H1 (cell line): Measurements from ENCODE around the gene NCK2.

Experiments used
- CBX5 ChIP-seq: fragments of 300-800, 300-1000 bp; sonication (generic); IDR thresholded peaks from 2 replicates; pipeline ENCODE4 v1.7.1; 2016; ENCODE audit warnings: antibody characterized with exemption, low read length, low read depth
- E2F6 ChIP-seq: IDR thresholded peaks from 2 replicates; pipeline ENCODE4 v1.6.1; 2012; ENCODE audit warnings: inconsistent platforms
- EZH2 ChIP-seq: fragments of 200-600 bp; sonication (generic); IDR thresholded peaks from 2 replicates; pipeline ENCODE4 v1.7.1; 2012; ENCODE audit warnings: low read depth, mild to moderate bottlenecking, moderate library complexity, low read length, inconsistent platforms; ENCODE audit not compliant: severe bottlenecking
- FOSL1 ChIP-seq: IDR thresholded peaks from 2 replicates; pipeline ENCODE4 v1.6.1; 2011; ENCODE audit warnings: mild to moderate bottlenecking, low read depth, low read length, moderate library complexity; ENCODE audit not compliant: insufficient read depth
- JUND ChIP-seq: IDR thresholded peaks from 2 replicates; pipeline ENCODE4 v1.6.1; 2011; ENCODE audit warnings: mild to moderate bottlenecking, improper control_type of control experiment, low read length
- MAX ChIP-seq: IDR thresholded peaks from 2 replicates; pipeline ENCODE4 v1.6.1; 2012; ENCODE audit warnings: inconsistent platforms
- POLR2A ChIP-seq, 2 experiments: IDR thresholded peaks; 1 replicate in 1 of 2; 2 replicates in 1 of 2; pipeline ENCODE4 v1.6.1; 2011; ENCODE audit warnings: low read depth in 2 of 2, low read length in 2 of 2, mild to moderate bottlenecking in 2 of 2; ENCODE audit errors: control extremely low read depth in 1 of 2
- RBBP5 ChIP-seq: IDR thresholded peaks from 2 replicates; pipeline ENCODE4 v1.7.1; 2012; ENCODE audit warnings: low read depth, mild to moderate bottlenecking, inconsistent platforms, low read length, moderate library complexity, borderline replicate concordance
- RFX5 ChIP-seq: IDR thresholded peaks from 2 replicates; pipeline ENCODE4 v1.6.1; 2011; ENCODE audit warnings: low read depth, low read length, improper control_type of control experiment, borderline replicate concordance
- SUZ12 ChIP-seq: fragments of 200-600 bp; sonication (generic); IDR thresholded peaks from 2 replicates; pipeline ENCODE4 v1.6.1; 2012; ENCODE audit warnings: mild to moderate bottlenecking, inconsistent platforms, low read length, moderate library complexity, mixed read lengths
- TAF1 ChIP-seq: IDR thresholded peaks from 2 replicates; pipeline ENCODE4 v1.6.1; 2011; ENCODE audit warnings: mild to moderate bottlenecking, low read depth, low read length
- TF ChIP-seq, protein P1 (sequence below), 3 experiments: IDR thresholded peaks; 1 replicate in 2 of 3; 2 replicates in 1 of 3; pipeline versions ENCODE4 v1.5.1 to v1.6.1; 2011; ENCODE audit warnings: low read length in 3 of 3, mild to moderate bottlenecking in 3 of 3, inconsistent platforms in 2 of 3, low read depth in 1 of 3, moderate library complexity in 1 of 3; ENCODE audit not compliant: insufficient read depth in 1 of 3; ENCODE audit errors: control extremely low read depth in 1 of 3

DNA sequence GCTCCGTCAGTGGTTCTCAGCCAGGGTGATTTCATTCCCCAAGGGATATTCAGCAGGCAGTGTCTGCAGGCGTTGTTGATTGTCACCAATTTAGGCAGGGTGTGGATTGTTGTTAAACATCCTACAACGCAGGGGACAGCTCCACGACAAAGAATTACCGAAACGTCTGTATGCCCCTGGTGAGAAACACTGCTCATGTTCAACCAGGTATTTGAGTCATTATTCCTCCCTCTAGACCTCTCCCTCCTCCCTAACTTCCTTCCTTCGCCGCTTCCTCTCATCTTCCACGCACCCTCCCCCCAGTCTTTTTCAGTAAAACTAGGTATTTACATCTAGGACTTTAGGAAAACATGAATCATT lies 50.8 kb downstream of the NCK2 start:
- TF ChIP-seq, protein P1, sequence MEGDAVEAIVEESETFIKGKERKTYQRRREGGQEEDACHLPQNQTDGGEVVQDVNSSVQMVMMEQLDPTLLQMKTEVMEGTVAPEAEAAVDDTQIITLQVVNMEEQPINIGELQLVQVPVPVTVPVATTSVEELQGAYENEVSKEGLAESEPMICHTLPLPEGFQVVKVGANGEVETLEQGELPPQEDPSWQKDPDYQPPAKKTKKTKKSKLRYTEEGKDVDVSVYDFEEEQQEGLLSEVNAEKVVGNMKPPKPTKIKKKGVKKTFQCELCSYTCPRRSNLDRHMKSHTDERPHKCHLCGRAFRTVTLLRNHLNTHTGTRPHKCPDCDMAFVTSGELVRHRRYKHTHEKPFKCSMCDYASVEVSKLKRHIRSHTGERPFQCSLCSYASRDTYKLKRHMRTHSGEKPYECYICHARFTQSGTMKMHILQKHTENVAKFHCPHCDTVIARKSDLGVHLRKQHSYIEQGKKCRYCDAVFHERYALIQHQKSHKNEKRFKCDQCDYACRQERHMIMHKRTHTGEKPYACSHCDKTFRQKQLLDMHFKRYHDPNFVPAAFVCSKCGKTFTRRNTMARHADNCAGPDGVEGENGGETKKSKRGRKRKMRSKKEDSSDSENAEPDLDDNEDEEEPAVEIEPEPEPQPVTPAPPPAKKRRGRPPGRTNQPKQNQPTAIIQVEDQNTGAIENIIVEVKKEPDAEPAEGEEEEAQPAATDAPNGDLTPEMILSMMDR (IDR thresholded peaks at IDR 0.05; ENCODE audit: control extremely low read depth in 1 of 3, insufficient read depth in 1 of 3, low read depth in 1 of 3, low read length in 3 of 3) = no peak
- no peak for TF ChIP-seq RBBP5
- TF ChIP-seq POLR2A (IDR thresholded peaks at IDR 0.05; ENCODE audit: control extremely low read depth in 1 of 2, low read depth in 2 of 2, low read length in 2 of 2) = no peak
- no peak for TF ChIP-seq TAF1
- no peak for TF ChIP-seq FOSL1
- TF ChIP-seq EZH2 = no peak
- no peak for TF ChIP-seq E2F6
- TF ChIP-seq RFX5 = no peak
- no peak for TF ChIP-seq SUZ12
- TF ChIP-seq CBX5 = no peak
- TF ChIP-seq MAX = no peak
- TF ChIP-seq JUND = no peak
